Keratinocyte (primary cell): ENCODE data around the gene FHIT.

Experiments used
- EZH2 ChIP-seq: IDR thresholded peaks from one replicate; pipeline ENCODE4 v1.6.1; 2012; ENCODE audit warnings: inconsistent platforms, mild to moderate bottlenecking, low read length, moderate library complexity
- TF ChIP-seq, protein P1 (sequence below), 3 experiments: IDR thresholded peaks in 1 of 3; conservative IDR thresholded peaks in 1 of 3; optimal IDR thresholded peaks in 1 of 3; 2 replicates in 2 of 3; 3 replicates in 1 of 3; pipeline versions ENCODE3 to v1.5.1; 2011; ENCODE audit warnings: low read length in 3 of 3, mild to moderate bottlenecking in 3 of 3, moderate library complexity in 2 of 3, control low read depth in 1 of 3, inconsistent platforms in 1 of 3; ENCODE audit not compliant: insufficient read depth in 2 of 3; ENCODE audit errors: extremely low read depth in 1 of 3

DNA sequence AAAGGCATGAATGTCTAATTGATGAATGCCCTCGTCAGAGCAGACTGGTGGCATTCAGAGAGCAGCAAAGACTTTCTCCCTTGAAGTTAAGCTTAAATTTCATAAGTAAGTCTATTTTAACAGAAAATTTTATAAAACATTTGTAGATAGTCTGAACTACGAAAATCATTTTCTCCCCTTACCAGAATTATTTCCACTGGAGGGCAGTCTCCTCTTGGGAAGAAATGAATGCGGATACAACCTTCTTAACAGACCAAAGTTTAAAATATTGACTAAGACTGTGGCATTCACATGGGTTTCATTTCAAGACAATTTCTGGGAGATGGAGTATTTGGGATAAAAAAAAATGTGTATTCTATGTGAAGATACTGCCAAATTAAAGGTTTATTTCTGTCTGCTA lies 669.0 kb downstream of the FHIT start:
- TF ChIP-seq, protein P1, sequence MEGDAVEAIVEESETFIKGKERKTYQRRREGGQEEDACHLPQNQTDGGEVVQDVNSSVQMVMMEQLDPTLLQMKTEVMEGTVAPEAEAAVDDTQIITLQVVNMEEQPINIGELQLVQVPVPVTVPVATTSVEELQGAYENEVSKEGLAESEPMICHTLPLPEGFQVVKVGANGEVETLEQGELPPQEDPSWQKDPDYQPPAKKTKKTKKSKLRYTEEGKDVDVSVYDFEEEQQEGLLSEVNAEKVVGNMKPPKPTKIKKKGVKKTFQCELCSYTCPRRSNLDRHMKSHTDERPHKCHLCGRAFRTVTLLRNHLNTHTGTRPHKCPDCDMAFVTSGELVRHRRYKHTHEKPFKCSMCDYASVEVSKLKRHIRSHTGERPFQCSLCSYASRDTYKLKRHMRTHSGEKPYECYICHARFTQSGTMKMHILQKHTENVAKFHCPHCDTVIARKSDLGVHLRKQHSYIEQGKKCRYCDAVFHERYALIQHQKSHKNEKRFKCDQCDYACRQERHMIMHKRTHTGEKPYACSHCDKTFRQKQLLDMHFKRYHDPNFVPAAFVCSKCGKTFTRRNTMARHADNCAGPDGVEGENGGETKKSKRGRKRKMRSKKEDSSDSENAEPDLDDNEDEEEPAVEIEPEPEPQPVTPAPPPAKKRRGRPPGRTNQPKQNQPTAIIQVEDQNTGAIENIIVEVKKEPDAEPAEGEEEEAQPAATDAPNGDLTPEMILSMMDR (optimal IDR thresholded peaks at IDR 0.05 in 1 of 3, IDR thresholded peaks at IDR 0.05 in 1 of 3, conservative IDR thresholded peaks at IDR 0.05 in 1 of 3; ENCODE audit: extremely low read depth in 1 of 3, insufficient read depth in 2 of 3, low read length in 3 of 3): peak in 1 of 3 experiments; percentile 7
- TF ChIP-seq EZH2: no peak
